Endothelial cell of umbilical vein (primary cell): Measurements from ENCODE around the gene MYOF. TPM values are rescaled to one million over a fixed set of nuclear protein-coding genes. Genes with fewer than 3 reads are reported as not detected.

Source experiments
- BruUV-seq: library from RNA; stranded (reverse); fragments of 400-500 nt; replicated peaks from 2 replicates; lab custom pipeline; 2021; lab: Mats Ljungman, UMichigan
- CTCF ChIA-PET: fragments of 300-600, 350-600 bp; sonication (Branson Sonifier 250); formaldehyde crosslinking; loops from one replicate; lab custom pipeline; 2021; ENCODE audit warnings: antibody characterized with exemption, inconsistent platforms; lab: Charles Lee
- POLR2A ChIA-PET: fragments of 300-600, 350-600 bp; sonication (Branson Sonifier 250); formaldehyde crosslinking; loops from one replicate; lab custom pipeline; 2021; ENCODE audit warnings: antibody characterized with exemption, inconsistent platforms; lab: Charles Lee
- DNase-seq: peaks from one replicate; pipeline ENCODE4 v3.0.0-alpha.2; 2011; ENCODE audit warnings: low read depth, low spot score
- FAIRE-seq: peaks from 2 replicates; lab custom pipeline; 2011; peaks lifted over from hg19 to GRCh38; lab: Jason Lieb, UNC
- H2AFZ ChIP-seq: 2 replicates; pipeline ENCODE4 v1.6.0; 2012; ENCODE audit warnings: low read depth, low read length, control low read depth, inconsistent platforms
- H3K27ac ChIP-seq: 2 replicates; pipeline ENCODE4 v1.5.1; 2011; ENCODE audit warnings: low read depth, mild to moderate bottlenecking, control low read depth, low read length, moderate library complexity; ENCODE audit not compliant: insufficient read depth
- H3K27me3 ChIP-seq, 2 experiments: 2 replicates each; pipeline versions ENCODE4 v1.6.0 to v1.6.1; 2011; ENCODE audit warnings: low read length in 2 of 2, mixed read lengths in 1 of 2; ENCODE audit not compliant: control insufficient read depth in 2 of 2, insufficient read depth in 2 of 2
- H3K36me3 ChIP-seq, 2 experiments: 2 replicates in 1 of 2; 3 replicates in 1 of 2; pipeline ENCODE4 v1.5.1; 2011; ENCODE audit warnings: low read length in 2 of 2, mild to moderate bottlenecking in 1 of 2, moderate library complexity in 1 of 2; ENCODE audit not compliant: control insufficient read depth in 2 of 2, insufficient read depth in 2 of 2; ENCODE audit errors: extremely low read depth in 1 of 2
- H3K4me1 ChIP-seq: 3 replicates; pipeline ENCODE4 v1.5.1; 2011; ENCODE audit warnings: mild to moderate bottlenecking, low read length; ENCODE audit not compliant: control insufficient read depth, insufficient read depth; ENCODE audit errors: extremely low read depth
- H3K4me2 ChIP-seq: 2 replicates; pipeline ENCODE4 v1.6.1; 2011; ENCODE audit warnings: low read length, control low read depth, mixed read lengths; ENCODE audit not compliant: insufficient read depth
- H3K4me3 ChIP-seq, 3 experiments: fragments of 200-600 bp in 1 of 3; sonication (generic), shearing (Covaris generic) in 1 of 3; replicated peaks in 1 of 3; 2 replicates each; pipeline ENCODE4 v1.5.1; 2011 to 2016; ENCODE audit warnings: control low read depth in 3 of 3, low read length in 3 of 3, mild to moderate bottlenecking in 2 of 3, inconsistent platforms in 1 of 3, low read depth in 1 of 3, moderate library complexity in 1 of 3; ENCODE audit not compliant: insufficient read depth in 1 of 3
- H3K79me2 ChIP-seq: 2 replicates; pipeline ENCODE4 v1.6.0; 2012; ENCODE audit warnings: low read length, inconsistent platforms; ENCODE audit not compliant: control insufficient read depth, insufficient read depth
- H3K9ac ChIP-seq: replicated peaks from 2 replicates; pipeline ENCODE3; 2011; ENCODE audit warnings: low read length, control low read depth; ENCODE audit not compliant: insufficient read depth; ENCODE audit errors: extremely low read depth
- H3K9me1 ChIP-seq: replicated peaks from 3 replicates; pipeline ENCODE4 v1.6.0; 2011; ENCODE audit warnings: mild to moderate bottlenecking, low read length; ENCODE audit not compliant: control insufficient read depth, insufficient read depth; ENCODE audit errors: extremely low read depth
- H3K9me3 ChIP-seq: replicated peaks from 2 replicates; pipeline ENCODE4 v1.5.1; 2012; ENCODE audit warnings: low read length, inconsistent platforms; ENCODE audit not compliant: control insufficient read depth, insufficient read depth
- H4K20me1 ChIP-seq: replicated peaks from 2 replicates; pipeline ENCODE3; 2011; ENCODE audit warnings: mild to moderate bottlenecking, low read length; ENCODE audit not compliant: control insufficient read depth, insufficient read depth; ENCODE audit errors: extremely low read depth
- CTCF ChIP-seq, 2 donors: IDR thresholded peaks; 1 replicate in 1 of 2; 2 replicates in 1 of 2; pipeline ENCODE4 v1.5.1; 2011; ENCODE audit warnings: low read length in 2 of 2, mild to moderate bottlenecking in 2 of 2, moderate library complexity in 2 of 2, control low read depth in 1 of 2, inconsistent platforms in 1 of 2, low read depth in 1 of 2; ENCODE audit not compliant: insufficient read depth in 1 of 2; ENCODE audit errors: extremely low read depth in 1 of 2
- EZH2 ChIP-seq: IDR thresholded peaks from 2 replicates; pipeline ENCODE4 v1.6.1; 2012; ENCODE audit warnings: borderline replicate concordance, low read depth, mild to moderate bottlenecking, moderate library complexity, low read length, inconsistent platforms; ENCODE audit not compliant: severe bottlenecking
- FOS ChIP-seq: IDR thresholded peaks from 2 replicates; pipeline ENCODE4 v1.6.1; 2011; ENCODE audit warnings: mild to moderate bottlenecking, low read length, moderate library complexity, borderline replicate concordance; ENCODE audit not compliant: insufficient read depth
- GATA2 ChIP-seq: IDR thresholded peaks from 2 replicates; pipeline ENCODE4 v1.7.0; 2011; ENCODE audit warnings: low read depth, mild to moderate bottlenecking, moderate library complexity, mixed read lengths, low read length; ENCODE audit not compliant: insufficient read length, insufficient read depth
- JUN ChIP-seq: IDR thresholded peaks from 2 replicates; pipeline ENCODE4 v1.6.1; 2011; ENCODE audit warnings: borderline replicate concordance, low read depth; ENCODE audit not compliant: insufficient read length, insufficient read depth
- MAX ChIP-seq: IDR thresholded peaks from 2 replicates; pipeline ENCODE4 v1.6.1; 2011; ENCODE audit not compliant: insufficient read depth, insufficient read length
- MYC ChIP-seq: IDR thresholded peaks from one replicate; pipeline ENCODE4 v1.6.1; 2011; ENCODE audit warnings: mild to moderate bottlenecking, low read depth, low read length
- POLR2A ChIP-seq: IDR thresholded peaks from 2 replicates; pipeline ENCODE4 v1.6.1; 2012; ENCODE audit warnings: low read depth, mild to moderate bottlenecking, control low read depth, low read length
- POLR2AphosphoS5 ChIP-seq: IDR thresholded peaks from 2 replicates; pipeline ENCODE4 v1.6.1; 2012; ENCODE audit warnings: low read depth, mild to moderate bottlenecking, control low read depth, low read length, moderate library complexity; ENCODE audit not compliant: insufficient read depth
- dilution Hi-C: fragments of 300-500 bp; cut with MboI; formaldehyde crosslinking; loops from one replicate; pipeline ENCODE4 v1.15.0; 2019; ENCODE audit warnings: low sequenced_read_pairs; ENCODE audit not compliant: extremely low pct_ligation_motif_present
- intact Hi-C: fragments of 100-400 bp; cut with micrococcal nuclease; formaldehyde crosslinking; loops from one replicate; pipeline ENCODE4 v1.10.0; 2022
- polyA plus RNA-seq, 4 experiments: library from polyadenylated mRNA; depleted of rRNA in 3 of 4; stranded (reverse) in 3 of 4; unstranded in 1 of 4; fragments of >200 nt; gene quantifications; 2 replicates each; pipeline versions ENCODE4 v1.2.1 to v1.2.3, GENCODE V29; 2011 to 2012; ENCODE audit warnings: missing spikeins in 1 of 4
- total RNA-seq: library from RNA; stranded (reverse); gene quantifications from 2 replicates; pipeline ENCODE4 v1.2.3, GENCODE V29; 2021

Gene MYOF
- total and polyA plus RNA-seq, 2 donors (not counting 3 experiments of a cell fraction or from before 2014, with no cell fraction given) = 98.4 to 379 TPM

- Histone ChIP-seq H3K36me3 (no peaks in the 10 kb centered on the region), H3K4me2 (no peak overlapping the region), H3K9me1 (no peaks in the 10 kb centered on the region), H3K4me3 (no peak overlapping the region), H3K9me3 (no peaks in the 10 kb centered on the region), H3K4me1 (no peaks in the 10 kb centered on the region), H3K9ac (no peak overlapping the region), H3K27me3 (no peaks in the 10 kb centered on the region), H3K79me2 (no peaks in the 10 kb centered on the region), H3K27ac (no peak overlapping the region), H4K20me1 (no peaks in the 10 kb centered on the region), H2AFZ (no peak overlapping the region)
- TF ChIP-seq JUN (no peak), MYC (no peak), EZH2 (no peak)
- FAIRE-seq = no peak
- no TSS peak for BruUV-seq
- ChIA-PET CTCF (interaction anchor here (1.0 to 1.1 kb wide), 2 partner anchors 166 to 316 kb away, joined by 3 read pairs; no protein-coding TSS in a partner anchor), POLR2A (no interaction called here)
- dilution Hi-C loops (loop anchor here (25.0 kb wide), 1 partner anchor 169 kb away; no protein-coding TSS in a partner anchor), intact Hi-C loops (no loop called here)
- DNase-seq = no peak
Observed at GRCh38 chr10:93281367-93281720, 200.8 kb downstream of the MYOF start.

- Histone ChIP-seq H3K4me2 (no peak overlapping the region), H3K9ac (no peak overlapping the region), H3K4me1 (no peaks in the 10 kb centered on the region), H3K4me3 (no peak overlapping the region), H3K9me3 (no peaks in the 10 kb centered on the region), H4K20me1 (no peaks in the 10 kb centered on the region), H3K36me3 (no peaks in the 10 kb centered on the region), H2AFZ (no peak overlapping the region), H3K9me1 (no peaks in the 10 kb centered on the region), H3K27ac (no peak overlapping the region), H3K79me2 (no peaks in the 10 kb centered on the region), H3K27me3 (no peaks in the 10 kb centered on the region)
- dilution Hi-C loops = loop anchor here (25.0 kb wide), 1 partner anchor 169 kb away; no protein-coding TSS in a partner anchor
- POLR2A ChIA-PET = no interaction called here
- BruUV-seq = no TSS peak
- TF ChIP-seq EZH2 (no peak), POLR2A (no peak), GATA2 (no peak), POLR2AphosphoS5 (no peak), MAX (no peak), CTCF (IDR thresholded peaks at IDR 0.05; ENCODE audit: extremely low read depth in 1 of 2, insufficient read depth in 1 of 2, low read depth in 1 of 2, low read length in 2 of 2) (no peak), MYC (no peak), FOS (no peak)
- CTCF ChIA-PET = interaction anchor here (1.0 to 1.1 kb wide), 2 partner anchors 165 to 315 kb away, joined by 3 read pairs; no protein-coding TSS in a partner anchor
- no peak for DNase-seq
- intact Hi-C loops = no loop called here
- FAIRE-seq = no peak
Observed at GRCh38 chr10:93280699-93281366, 201.3 kb downstream of the MYOF start.
